GM12801 (cell line): Measurements from ENCODE around the gene MIGA2.

Experiments used
- CTCF ChIP-seq: IDR thresholded peaks from one replicate; pipeline ENCODE4 v1.5.1; 2011; ENCODE audit warnings: control low read depth; ENCODE audit not compliant: insufficient read length; ENCODE audit errors: extremely low read depth

MIGA2 gene

GRCh38 chr9:129008469-129008965, 27.9 kb upstream of the MIGA2 start:
- no peak for TF ChIP-seq CTCF

GRCh38 chr9:129008986-129009583, 27.3 kb upstream of the MIGA2 start:
- no peak for TF ChIP-seq CTCF

- no peak for TF ChIP-seq CTCF
Measured at GRCh38 chr9:129009584-129010141, 26.8 kb upstream of the MIGA2 start.

GRCh38 chr9:129010267-129010975, 26.0 kb upstream of the MIGA2 start:
- no peak for TF ChIP-seq CTCF

- no peak for TF ChIP-seq CTCF
Measured at GRCh38 chr9:129011170-129011569, 25.3 kb upstream of the MIGA2 start.

- no peak for TF ChIP-seq CTCF
Measured at GRCh38 chr9:129011761-129012181, 24.7 kb upstream of the MIGA2 start.

- no peak for TF ChIP-seq CTCF
Measured at GRCh38 chr9:129012343-129012742, 24.1 kb upstream of the MIGA2 start.
